Common myeloid progenitor, CD34-positive (primary cell): ENCODE results near the gene STAT3.

ENCODE experiments used
- CTCF ChIA-PET: fragments of 350-600 bp; sonication (Branson Sonifier 250); formaldehyde crosslinking; loops from one replicate; lab custom pipeline; 2021; ENCODE audit warnings: antibody characterized with exemption; lab: Charles Lee
- POLR2A ChIA-PET: fragments of 350-600 bp; sonication (Branson Sonifier 250); formaldehyde crosslinking; loops from one replicate; lab custom pipeline; 2021; ENCODE audit warnings: antibody characterized with exemption; lab: Charles Lee
- DNase-seq, 3 donors: peaks; one replicate each; pipeline versions ENCODE4 v3.0.0 to v3.0.0-alpha.2; 2013
- H3K27ac ChIP-seq, 2 experiments: 1 replicate in 1 of 2; 2 replicates in 1 of 2; pipeline ENCODE4 v1.7.0; 2013; ENCODE audit warnings: inconsistent platforms in 2 of 2, low read length in 2 of 2, mild to moderate bottlenecking in 2 of 2, low read depth in 1 of 2, moderate library complexity in 1 of 2; ENCODE audit not compliant: severe bottlenecking in 2 of 2, insufficient read depth in 1 of 2, poor library complexity in 1 of 2
- H3K27me3 ChIP-seq, 5 experiments: replicated peaks in 2 of 5; 1 replicate in 3 of 5; 2 replicates in 2 of 5; pipeline versions ENCODE4 v1.6.1 to v1.7.0; 2013; ENCODE audit warnings: low read length in 4 of 5, mild to moderate bottlenecking in 2 of 5, moderate library complexity in 2 of 5, inconsistent platforms in 1 of 5; ENCODE audit not compliant: insufficient read depth in 5 of 5, control insufficient read depth in 4 of 5
- H3K36me3 ChIP-seq, 4 experiments: 1 replicate in 2 of 4; 2 replicates in 2 of 4; pipeline versions ENCODE4 v1.6.1 to v1.7.0; 2013; ENCODE audit warnings: low read length in 3 of 4, control low read depth in 1 of 4, mild to moderate bottlenecking in 1 of 4; ENCODE audit not compliant: control insufficient read depth in 4 of 4, insufficient read depth in 4 of 4
- H3K4me1 ChIP-seq, 4 experiments: 1 replicate in 3 of 4; 2 replicates in 1 of 4; pipeline versions ENCODE4 v1.6.1 to v1.7.1; 2013; ENCODE audit warnings: low read length in 3 of 4, mild to moderate bottlenecking in 3 of 4, control low read depth in 1 of 4, inconsistent platforms in 1 of 4, moderate library complexity in 1 of 4; ENCODE audit not compliant: control insufficient read depth in 4 of 4, insufficient read depth in 4 of 4; ENCODE audit errors: control extremely low read depth in 1 of 4
- H3K4me3 ChIP-seq, 7 experiments: 1 replicate in 4 of 7; 2 replicates in 3 of 7; pipeline versions ENCODE4 v1.5.1 to v1.7.0; 2013; ENCODE audit warnings: mild to moderate bottlenecking in 7 of 7, low read length in 6 of 7, moderate library complexity in 6 of 7, inconsistent platforms in 2 of 7, low read depth in 2 of 7, control low read depth in 1 of 7; ENCODE audit not compliant: insufficient read depth in 4 of 7, control insufficient read depth in 1 of 7; ENCODE audit errors: extremely low read depth in 1 of 7
- H3K9me3 ChIP-seq, 5 experiments: 1 replicate in 4 of 5; 2 replicates in 1 of 5; pipeline versions ENCODE4 v1.6.1 to v1.7.1; 2013; ENCODE audit warnings: low read length in 4 of 5, mild to moderate bottlenecking in 2 of 5, inconsistent platforms in 1 of 5, low read depth in 1 of 5, moderate library complexity in 1 of 5; ENCODE audit not compliant: control insufficient read depth in 4 of 5, insufficient read depth in 2 of 5; ENCODE audit errors: control extremely low read depth in 1 of 5
- WGBS: methylation state at CpG from one replicate; pipeline ENCODE4 v1.1.5; 2013; ENCODE audit not compliant: insufficient coverage; 5-methylcytosine and 5-hydroxymethylcytosine counted together

STAT3 gene

DNA sequence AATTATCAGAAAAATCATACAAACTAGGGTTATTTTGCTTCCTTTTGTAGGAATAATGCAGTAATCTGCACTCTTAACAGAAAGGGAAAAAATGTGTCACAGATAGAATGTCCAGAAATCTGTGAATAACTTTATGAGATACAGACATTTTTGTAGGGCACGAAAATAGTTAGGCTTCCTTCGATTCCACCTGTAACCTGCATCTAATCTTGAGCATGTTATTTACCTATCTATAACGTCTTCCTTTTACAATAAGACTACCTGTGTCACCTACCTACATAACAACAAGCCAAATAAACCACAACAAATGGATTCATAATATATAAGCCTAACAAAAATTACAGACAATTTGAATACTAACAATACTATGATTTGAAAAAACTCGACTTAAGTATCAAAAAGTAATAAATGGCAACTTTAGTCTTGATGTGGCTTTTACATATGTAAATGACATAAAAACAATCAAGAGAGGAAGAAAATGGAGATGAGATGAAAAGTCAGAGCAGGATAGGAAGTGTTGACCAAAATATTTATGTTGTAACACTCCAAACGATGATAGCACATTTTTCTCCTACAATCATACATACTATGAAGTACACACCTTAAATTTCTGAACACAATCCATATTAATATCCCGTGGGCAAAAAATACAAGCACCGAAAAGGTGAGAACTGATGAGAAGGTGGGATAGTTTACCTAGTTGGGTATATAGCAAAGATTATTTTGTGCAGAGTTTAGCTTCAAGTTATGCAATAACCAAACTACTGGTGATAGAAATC is 114.6 kb downstream of the STAT3 start:
- H3K27ac ChIP-seq, result peak overlapping the region; percentile 12 to 84
- no peaks in the 10 kb centered on the region for H3K27me3 ChIP-seq
- no peaks in the 10 kb centered on the region for H3K36me3 ChIP-seq
- peak overlapping the region in 4 of 7 experiments; percentile 7 to 90 (median 30) for H3K4me3 ChIP-seq
- POLR2A ChIA-PET, result interaction anchor here (0.6 to 1.1 kb wide), 3 partner anchors 14 to 28 kb away, joined by 3 to 4 read pairs (median 4); partner anchors contain the start of gene STAT5A
- 40% methylated on average over 1 of the region's 7 CpGs for WGBS
- H3K4me1 ChIP-seq, result peaks cover 41 to 58% (median 51%) of the 10 kb centered on the region in 4 experiments
- DNase-seq, result no peak
- CTCF ChIA-PET, result interaction anchor here (0.6 to 0.7 kb wide), 2 partner anchors 10 to 33 kb away, joined by 3 read pairs; no protein-coding TSS in a partner anchor
- no peaks in the 10 kb centered on the region for H3K9me3 ChIP-seq

DNA sequence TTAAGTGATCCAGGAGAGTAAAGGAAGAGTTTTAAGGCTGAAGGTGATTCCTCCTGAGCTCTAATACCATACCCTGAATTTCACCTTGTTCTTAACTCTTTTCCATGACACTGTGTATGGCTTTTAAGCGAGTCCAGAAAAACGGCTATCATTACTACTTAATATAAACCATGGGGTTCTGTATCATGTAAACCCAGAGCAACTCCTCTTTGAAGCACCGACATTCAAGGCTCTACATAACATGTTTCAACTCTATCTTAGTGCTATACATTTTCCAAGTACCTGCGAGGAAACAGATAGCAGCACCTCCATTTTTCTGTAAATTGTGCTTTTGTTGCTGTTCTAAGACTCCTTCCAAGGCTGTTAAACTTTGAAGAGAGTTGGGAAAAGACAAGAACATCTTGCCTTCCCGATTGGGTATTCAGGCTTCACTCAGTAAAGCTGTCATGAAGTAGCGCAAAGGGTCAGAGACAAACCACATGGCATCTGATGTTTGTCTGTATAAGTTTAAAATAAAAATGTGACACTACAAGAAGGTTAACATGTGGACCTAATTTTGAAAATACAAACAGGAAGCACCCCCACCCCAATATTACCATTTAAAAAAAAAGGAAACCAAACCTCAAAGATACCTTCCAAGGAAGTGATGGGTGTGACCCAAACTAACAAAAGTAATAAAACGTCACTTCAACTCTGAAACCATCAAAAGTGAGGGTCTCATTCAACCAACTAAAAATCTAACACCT is 115.9 kb downstream of the STAT3 start:
- 100% methylated on average over 1 of the region's 7 CpGs for WGBS
- peaks cover 0 to 3% (median 0%) of the 10 kb centered on the region in 4 experiments for H3K36me3 ChIP-seq
- peaks cover 40 to 61% (median 49%) of the 10 kb centered on the region in 4 experiments for H3K4me1 ChIP-seq
- DNase-seq, result no peak
- POLR2A ChIA-PET, result interaction anchor here (1.0 kb wide), 1 partner anchor 15 kb away, joined by 4 read pairs; no protein-coding TSS in a partner anchor
- CTCF ChIA-PET, result no interaction called here
- H3K9me3 ChIP-seq, result no peaks in the 10 kb centered on the region
- peak overlapping the region in 3 of 7 experiments; percentile 6 to 48 (median 16) for H3K4me3 ChIP-seq
- no peaks in the 10 kb centered on the region for H3K27me3 ChIP-seq
- peak overlapping the region in 1 of 2 experiments; percentile 84 for H3K27ac ChIP-seq

DNA sequence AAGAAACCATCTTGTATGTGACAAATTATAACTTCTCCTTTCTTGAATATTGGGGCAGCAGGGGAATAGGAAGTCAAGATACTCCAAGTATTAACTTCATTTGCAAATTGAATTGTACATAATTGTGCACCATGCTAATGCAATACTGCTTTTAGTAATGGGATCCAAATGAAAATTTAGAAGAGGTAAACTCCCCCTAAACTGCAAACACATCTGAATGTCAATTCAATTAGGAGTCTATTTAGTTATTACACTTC is 116.5 kb downstream of the STAT3 start:
- ChIA-PET CTCF (no interaction called here), POLR2A (no interaction called here)
- peak overlapping the region in 1 of 2 experiments; percentile 43 for H3K27ac ChIP-seq
- no peaks in the 10 kb centered on the region for H3K27me3 ChIP-seq
- no peak overlapping the region for H3K4me3 ChIP-seq
- DNase-seq, result peak in 1 of 3 donors; percentile 56
- peaks cover 36 to 60% (median 43%) of the 10 kb centered on the region in 4 experiments for H3K4me1 ChIP-seq
- peaks cover 0 to 3% (median 0%) of the 10 kb centered on the region in 4 experiments for H3K36me3 ChIP-seq
- H3K9me3 ChIP-seq, result no peaks in the 10 kb centered on the region

DNA sequence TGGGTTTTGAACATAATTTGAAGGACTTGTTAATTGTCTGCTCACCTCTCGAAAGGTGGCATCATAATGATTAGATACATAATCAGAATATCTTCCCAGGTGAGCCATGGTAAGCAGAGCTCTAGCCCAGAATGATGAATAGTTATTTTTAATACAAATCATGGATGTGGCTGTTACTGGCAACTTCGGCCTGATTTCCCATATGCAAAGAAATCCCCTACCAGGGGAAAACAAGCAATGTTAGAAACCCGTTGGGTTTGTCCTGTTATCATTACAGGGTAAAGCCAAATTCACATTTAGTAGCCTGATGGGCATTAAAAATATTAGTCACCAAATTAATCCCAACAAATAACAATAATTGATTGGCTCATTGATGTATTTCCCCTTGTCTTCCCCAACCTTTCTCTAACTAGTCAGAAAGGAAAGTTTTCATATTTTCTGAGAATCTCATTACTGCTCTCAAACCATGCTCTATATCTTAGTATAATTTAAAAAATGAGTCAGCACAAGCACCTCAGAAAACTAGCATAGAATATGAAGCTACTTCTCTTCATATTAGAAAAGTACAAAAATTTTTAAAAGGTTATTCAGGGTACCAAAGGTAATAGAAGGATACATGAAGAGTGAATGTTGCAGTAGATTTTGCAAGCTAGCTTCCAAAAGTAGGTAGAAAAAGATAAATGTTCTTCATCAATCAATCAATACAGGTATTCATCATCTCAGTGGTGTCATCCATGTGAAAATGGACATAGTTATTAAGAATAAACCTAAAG is 117.0 kb downstream of the STAT3 start:
- no peaks in the 10 kb centered on the region for H3K27me3 ChIP-seq
- H3K4me1 ChIP-seq, result peaks cover 36 to 58% (median 42%) of the 10 kb centered on the region in 4 experiments
- peaks cover 0 to 3% (median 0%) of the 10 kb centered on the region in 4 experiments for H3K36me3 ChIP-seq
- ChIA-PET POLR2A (no interaction called here), CTCF (interaction anchor here (1.5 kb wide), 1 partner anchor 11 kb away, joined by 4 read pairs; no protein-coding TSS in a partner anchor)
- WGBS, result no CpG with 5 or more reads among the region's 3 CpGs
- H3K4me3 ChIP-seq, result no peak overlapping the region
- no peak for DNase-seq
- H3K27ac ChIP-seq, result peak overlapping the region in 1 of 2 experiments; percentile 43
- no peaks in the 10 kb centered on the region for H3K9me3 ChIP-seq

DNA sequence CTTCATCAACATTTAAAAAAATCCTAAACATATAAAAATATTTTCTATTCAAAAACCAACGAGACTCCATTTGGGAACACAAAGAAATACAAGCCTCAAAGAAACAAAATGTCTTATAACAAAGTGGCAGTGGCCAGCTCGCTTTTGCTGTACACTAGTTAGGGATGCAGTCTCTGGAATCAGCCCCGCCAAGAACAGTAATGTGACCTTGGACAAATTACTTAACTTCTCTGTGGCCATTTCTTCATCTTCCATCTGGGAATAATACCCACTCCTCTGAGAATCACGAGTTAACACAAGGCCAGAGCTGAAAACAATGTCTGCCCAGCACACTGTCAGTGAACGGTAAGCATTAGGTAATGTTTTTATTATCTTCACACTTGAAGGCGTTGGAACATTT is 117.6 kb downstream of the STAT3 start:
- Histone ChIP-seq H3K36me3 (peaks cover 0 to 3% (median under 1%) of the 10 kb centered on the region in 4 experiments), H3K27me3 (no peaks in the 10 kb centered on the region), H3K27ac (no peak overlapping the region), H3K4me1 (peaks cover 36 to 58% (median 42%) of the 10 kb centered on the region in 4 experiments), H3K9me3 (no peaks in the 10 kb centered on the region), H3K4me3 (no peak overlapping the region)
- POLR2A ChIA-PET, result no interaction called here
- 98% methylated on average over 5 of the region's 6 CpGs for WGBS
- DNase-seq, result no peak
- CTCF ChIA-PET, result interaction anchor here (0.6 to 2.7 kb wide), 4 partner anchors 10 to 146 kb away, joined by 4 to 10 read pairs (median 6); no protein-coding TSS in a partner anchor

DNA sequence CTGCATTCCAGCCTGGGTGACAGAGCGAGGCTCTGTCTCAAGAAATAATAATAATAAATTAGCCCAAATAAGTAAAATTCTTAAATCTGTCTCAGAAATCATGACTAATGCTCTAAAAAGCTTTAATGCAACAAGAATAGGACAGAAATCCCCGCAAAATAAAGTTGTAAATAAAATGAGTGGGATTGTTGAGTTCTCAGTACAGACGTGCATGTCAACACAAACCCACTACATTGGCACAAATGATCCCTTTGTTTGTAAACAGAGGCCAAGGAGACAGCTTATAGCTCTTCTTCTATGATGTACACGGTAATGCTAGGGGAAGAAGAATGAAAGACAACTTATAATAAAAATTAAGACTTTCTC is 118.1 kb downstream of the STAT3 start:
- no peak overlapping the region for H3K27ac ChIP-seq
- WGBS, result 100% methylated on average over 1 of the region's 4 CpGs

More for the DNA sequence above, 118.1 kb downstream of the STAT3 start:
- CTCF ChIA-PET, result interaction anchor here (0.6 to 2.7 kb wide), 7 partner anchors 10 to 150 kb away, joined by 3 to 10 read pairs (median 4); no protein-coding TSS in a partner anchor
- H3K9me3 ChIP-seq, result no peaks in the 10 kb centered on the region
- H3K4me3 ChIP-seq, result no peak overlapping the region
- peaks cover 34 to 57% (median 39%) of the 10 kb centered on the region in 4 experiments for H3K4me1 ChIP-seq
- H3K27me3 ChIP-seq, result no peaks in the 10 kb centered on the region
- no peak for DNase-seq
- H3K36me3 ChIP-seq, result peaks cover 0 to 5% (median 1%) of the 10 kb centered on the region in 4 experiments
- POLR2A ChIA-PET, result no interaction called here
